ENCODE results near the gene MAFB.

Gene MAFB

GRCh38 chr20:40635971-40636370 is 53.1 kb downstream of the MAFB start:
- DNase-seq (ENCODE audit: low read depth in 3 of 3, low spot score in 1 of 3) = no peak

Data from stimulated activated CD4-positive, alpha-beta T cell treated with anti-CD3 and anti-CD28 coated beads, TNF-alpha, amount 100 ng/mL, for 1 hour (primary cell).